Measurements from ENCODE around the gene FSHB.
A peak's percentile ranks its signal among the peaks of the same experiment; 100 is the strongest.
"Not testable (repeated sequence)": the region's sequence is repeated elsewhere in the genome, so short reads cannot be mapped to it uniquely, and the experiment has no call there.

FSHB gene

DNA sequence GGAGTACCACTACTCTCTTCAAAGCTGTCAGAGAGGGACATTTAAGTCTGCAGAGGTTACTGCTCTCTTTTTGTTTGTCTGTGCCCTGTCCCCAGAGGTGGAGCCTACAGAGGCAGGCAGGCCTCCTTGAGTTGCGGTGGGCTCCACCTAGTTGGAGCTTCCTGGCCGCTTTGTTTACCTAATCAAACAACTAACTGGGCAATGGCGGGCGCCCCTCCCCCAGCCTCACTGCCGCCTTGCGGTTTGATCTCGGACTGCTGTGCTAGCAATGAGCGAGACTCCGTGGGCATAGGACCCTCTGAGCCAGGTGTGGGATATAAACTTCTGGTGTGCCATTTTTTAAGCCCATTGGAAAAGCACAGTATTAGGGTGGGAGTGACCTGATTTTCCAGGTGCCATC, 37.8 kb downstream of the FSHB start:
- DNase-seq (ENCODE audit: low read depth in 2 of 2) = not testable (repeated sequence)

DNA sequence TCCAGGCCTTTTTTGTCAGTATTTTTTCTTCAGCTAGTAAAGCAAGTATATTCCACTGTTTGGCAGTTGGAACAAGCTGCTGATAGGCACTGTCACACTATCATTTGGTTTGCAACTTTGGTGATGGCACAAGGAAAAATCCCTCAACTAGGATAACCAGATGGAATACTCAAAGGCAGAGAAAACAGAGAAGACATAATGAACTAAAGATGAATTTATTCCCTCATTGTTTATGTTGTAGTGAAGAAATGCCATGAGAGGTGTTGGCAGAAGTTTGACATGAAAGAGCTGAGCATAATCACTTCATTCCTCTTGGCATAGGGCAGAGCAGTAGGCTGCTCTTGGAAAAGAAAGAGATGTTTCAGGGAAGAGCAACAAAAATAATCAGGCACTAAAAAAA, 39.9 kb downstream of the FSHB start:
- DNase-seq (ENCODE audit: low read depth in 2 of 2) = no peak

DNA sequence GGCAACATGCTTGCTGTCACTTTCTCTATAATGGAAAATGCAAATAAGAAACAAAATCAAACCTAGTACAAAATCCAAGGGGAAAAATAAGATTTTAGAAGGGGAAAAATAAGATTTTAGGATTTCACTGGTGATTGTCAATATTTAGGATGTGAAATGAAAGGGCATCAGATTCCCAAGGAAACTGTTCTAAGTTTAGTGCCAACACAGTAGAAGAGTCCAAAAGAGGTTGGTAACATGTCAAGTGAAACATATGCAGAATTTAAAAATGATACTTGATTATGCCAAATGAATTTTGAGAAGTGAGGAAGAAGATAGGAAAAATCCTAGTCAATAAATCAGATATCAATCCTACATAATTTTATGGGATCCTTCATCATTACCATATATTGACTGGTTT, 46.4 kb downstream of the FSHB start:
- no peak for DNase-seq (ENCODE audit: low read depth in 2 of 2)

DNA sequence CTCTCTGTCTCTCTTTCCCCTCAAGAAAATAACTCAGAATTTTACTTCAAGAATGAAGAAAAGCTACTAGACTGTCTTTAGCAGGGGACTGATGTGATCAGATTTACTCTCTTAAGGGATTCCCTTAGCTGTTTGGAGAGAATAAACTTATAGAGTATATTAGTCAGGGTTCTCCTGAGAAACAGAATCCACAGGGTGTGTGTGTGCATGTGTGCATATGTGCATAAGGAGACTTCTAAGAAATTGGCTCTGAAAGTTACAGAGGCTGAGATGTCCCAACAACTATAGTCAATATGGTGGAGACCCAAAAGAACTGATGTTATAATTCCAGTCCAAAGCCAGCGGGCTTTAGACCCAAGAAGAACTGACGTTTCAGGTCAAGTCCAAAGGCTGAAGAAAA, 49.0 kb downstream of the FSHB start:
- DNase-seq (ENCODE audit: low read depth in 2 of 2) = no peak

- no peak for DNase-seq (ENCODE audit: low read depth in 2 of 2)
Measured at GRCh38 chr11:30281476-30282288, 50.9 kb downstream of the FSHB start.

DNA sequence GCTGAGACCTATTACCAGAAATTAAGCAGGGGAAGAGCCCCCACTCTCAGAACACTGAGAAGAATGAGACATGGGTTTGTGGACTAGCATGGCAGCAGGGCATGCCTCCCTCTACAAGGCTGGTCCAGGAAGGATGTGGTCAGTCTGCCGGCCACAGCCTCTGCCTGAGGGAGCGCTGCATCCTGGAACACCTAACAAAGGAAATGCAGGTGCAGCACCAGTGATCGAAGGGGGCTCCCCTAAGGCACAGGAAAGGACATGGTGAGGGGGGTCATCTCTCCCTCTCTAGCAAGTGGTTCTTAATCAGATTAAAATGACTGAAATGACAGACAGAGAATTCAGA, 51.4 kb downstream of the FSHB start:
- DNase-seq (ENCODE audit: low read depth in 2 of 2) = peak in 1 of 2 donors; percentile 4

Data from stimulated activated CD8-positive, alpha-beta memory T cell treated with anti-CD3 and anti-CD28 coated beads, Interleukin-7, amount 100 ng/mL, for 4 hours (primary cell).